ENCODE measurements around the gene ASF1B. TPM values are rescaled to one million over a fixed set of nuclear protein-coding genes. Genes with fewer than 3 reads are reported as not detected.

Gene ASF1B
- total RNA-seq, 4 donors from 2014 or later, result 0.34 to 0.82 (median 0.66) TPM; not detected in 1

- no peak for TF ChIP-seq CTCF (IDR thresholded peaks at IDR 0.05; ENCODE audit: low read depth)
These were observed 13.5 kb downstream of the ASF1B start for GRCh38 chr19:14122924-14123323.

GRCh38 chr19:14120497-14120780 is 15.9 kb downstream of the ASF1B start:
- TF ChIP-seq CTCF (IDR thresholded peaks at IDR 0.05; ENCODE audit: low read depth), result no peak

GRCh38 chr19:14119644-14120496 is 16.5 kb downstream of the ASF1B start:
- no peak for TF ChIP-seq CTCF (IDR thresholded peaks at IDR 0.05; ENCODE audit: low read depth)

GRCh38 chr19:14119146-14119545 is 17.2 kb downstream of the ASF1B start:
- TF ChIP-seq CTCF (IDR thresholded peaks at IDR 0.05; ENCODE audit: low read depth), result no peak

- no peak for TF ChIP-seq CTCF (IDR thresholded peaks at IDR 0.05; ENCODE audit: low read depth)
These were observed 18.0 kb downstream of the ASF1B start for GRCh38 chr19:14118165-14119051.

- no peak for TF ChIP-seq CTCF (IDR thresholded peaks at IDR 0.05; ENCODE audit: low read depth)
These were observed 18.7 kb downstream of the ASF1B start, which contains the start of gene PRKACA for GRCh38 chr19:14117668-14118164. Gene PRKACA (minus strand): TSS chr19:14117762. CDS start chr19:14117547, 215 bp downstream.
